WERI-Rb-1 (cell line): ENCODE data around the gene VWF.

ENCODE experiments used
- DNase-seq: peaks from one replicate; pipeline ENCODE4 v3.0.0-alpha.2; 2020
- H3K27ac ChIP-seq: fragments of 250-450 bp; sonication (Bioruptor Pico); 2 replicates; pipeline ENCODE4 v1.5.1; 2020; ENCODE audit warnings: mild to moderate bottlenecking, moderate library complexity
- H3K27me3 ChIP-seq: fragments of 250-450 bp; sonication (Bioruptor Pico); 2 replicates; pipeline ENCODE4 v1.5.1; 2021; ENCODE audit warnings: mild to moderate bottlenecking, low read depth, moderate library complexity; ENCODE audit not compliant: insufficient read depth, severe bottlenecking
- H3K36me3 ChIP-seq: fragments of 250-450 bp; sonication (Bioruptor Pico); 2 replicates; pipeline ENCODE4 v1.5.1; 2020; ENCODE audit warnings: mild to moderate bottlenecking, moderate library complexity
- H3K4me3 ChIP-seq: 2 replicates; pipeline ENCODE4 v1.5.1; 2011; ENCODE audit warnings: low read depth, mild to moderate bottlenecking, control low read depth, low read length
- H3K9me3 ChIP-seq: fragments of 250-450 bp; sonication (Bioruptor Pico); 2 replicates; pipeline ENCODE4 v1.5.1; 2021; ENCODE audit warnings: mild to moderate bottlenecking, moderate library complexity; ENCODE audit not compliant: severe bottlenecking
- TF ChIP-seq, protein P1 (sequence below): IDR thresholded peaks from 2 replicates; pipeline ENCODE4 v1.5.1; 2011; ENCODE audit warnings: low read depth, mild to moderate bottlenecking, control low read depth, inconsistent platforms, low read length

Gene VWF

DNA sequence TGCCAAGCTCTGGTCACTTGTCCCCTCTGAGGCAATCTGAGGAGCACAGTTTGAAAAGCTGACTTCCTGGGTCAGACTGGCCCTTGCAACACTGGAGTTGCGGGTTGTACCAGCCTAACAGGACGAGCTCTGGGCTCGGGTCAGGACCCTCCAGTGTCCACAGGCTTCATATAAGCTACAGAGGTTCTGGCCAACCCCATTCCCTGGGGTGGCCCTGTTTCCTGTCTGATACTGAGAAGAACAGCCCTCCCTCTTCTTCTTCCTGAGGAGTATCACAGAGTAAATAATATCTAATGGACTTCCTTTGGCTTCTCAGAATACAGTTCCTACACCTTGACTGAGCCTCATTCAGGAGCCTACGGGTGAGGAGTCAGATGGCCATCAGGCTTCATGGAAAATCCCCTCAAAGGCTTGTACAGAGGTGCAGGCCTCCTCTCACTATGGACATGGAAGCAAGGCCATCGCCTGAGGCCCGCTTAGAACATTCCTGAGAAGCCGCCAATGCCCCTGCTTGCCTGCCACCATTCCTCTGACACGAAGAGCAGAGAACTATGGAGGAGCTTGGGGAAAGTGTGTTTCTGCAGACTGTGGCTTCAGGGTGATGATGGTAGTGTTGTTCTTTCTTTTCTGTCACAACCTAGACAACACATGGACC, 150.9 kb downstream of the VWF start:
- TF ChIP-seq, protein P1, sequence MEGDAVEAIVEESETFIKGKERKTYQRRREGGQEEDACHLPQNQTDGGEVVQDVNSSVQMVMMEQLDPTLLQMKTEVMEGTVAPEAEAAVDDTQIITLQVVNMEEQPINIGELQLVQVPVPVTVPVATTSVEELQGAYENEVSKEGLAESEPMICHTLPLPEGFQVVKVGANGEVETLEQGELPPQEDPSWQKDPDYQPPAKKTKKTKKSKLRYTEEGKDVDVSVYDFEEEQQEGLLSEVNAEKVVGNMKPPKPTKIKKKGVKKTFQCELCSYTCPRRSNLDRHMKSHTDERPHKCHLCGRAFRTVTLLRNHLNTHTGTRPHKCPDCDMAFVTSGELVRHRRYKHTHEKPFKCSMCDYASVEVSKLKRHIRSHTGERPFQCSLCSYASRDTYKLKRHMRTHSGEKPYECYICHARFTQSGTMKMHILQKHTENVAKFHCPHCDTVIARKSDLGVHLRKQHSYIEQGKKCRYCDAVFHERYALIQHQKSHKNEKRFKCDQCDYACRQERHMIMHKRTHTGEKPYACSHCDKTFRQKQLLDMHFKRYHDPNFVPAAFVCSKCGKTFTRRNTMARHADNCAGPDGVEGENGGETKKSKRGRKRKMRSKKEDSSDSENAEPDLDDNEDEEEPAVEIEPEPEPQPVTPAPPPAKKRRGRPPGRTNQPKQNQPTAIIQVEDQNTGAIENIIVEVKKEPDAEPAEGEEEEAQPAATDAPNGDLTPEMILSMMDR = no peak
- H3K4me3 ChIP-seq = no peak overlapping the region
- no peaks in the 10 kb centered on the region for H3K36me3 ChIP-seq
- no peaks in the 10 kb centered on the region for H3K27me3 ChIP-seq
- H3K27ac ChIP-seq = no peak overlapping the region
- no peak for DNase-seq
- H3K9me3 ChIP-seq = no peaks in the 10 kb centered on the region

DNA sequence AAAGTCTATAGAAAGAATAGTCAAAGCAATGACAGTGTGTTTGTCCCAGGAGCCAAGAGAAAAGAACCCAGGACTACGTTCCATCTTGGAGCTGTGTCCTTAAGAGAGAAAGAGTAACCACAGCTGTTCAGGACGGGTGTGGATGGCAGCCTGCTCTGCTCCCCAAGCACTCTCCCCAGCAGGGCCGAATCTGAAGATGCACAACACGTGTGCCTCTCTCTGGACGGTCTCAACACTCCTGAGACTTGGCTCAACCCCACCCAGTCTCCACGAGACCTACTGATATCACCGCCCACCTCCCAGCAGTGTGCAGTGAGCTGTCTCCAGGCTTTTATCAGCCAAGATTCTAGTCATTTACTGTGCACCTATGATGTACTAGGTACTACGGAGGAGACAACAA, 152.1 kb downstream of the VWF start:
- H3K4me3 ChIP-seq = no peak overlapping the region
- no peak overlapping the region for H3K27ac ChIP-seq
- no peak for DNase-seq
- H3K36me3 ChIP-seq = no peaks in the 10 kb centered on the region
- H3K9me3 ChIP-seq = no peaks in the 10 kb centered on the region
- TF ChIP-seq, protein P1 = no peak
- H3K27me3 ChIP-seq = no peaks in the 10 kb centered on the region

DNA sequence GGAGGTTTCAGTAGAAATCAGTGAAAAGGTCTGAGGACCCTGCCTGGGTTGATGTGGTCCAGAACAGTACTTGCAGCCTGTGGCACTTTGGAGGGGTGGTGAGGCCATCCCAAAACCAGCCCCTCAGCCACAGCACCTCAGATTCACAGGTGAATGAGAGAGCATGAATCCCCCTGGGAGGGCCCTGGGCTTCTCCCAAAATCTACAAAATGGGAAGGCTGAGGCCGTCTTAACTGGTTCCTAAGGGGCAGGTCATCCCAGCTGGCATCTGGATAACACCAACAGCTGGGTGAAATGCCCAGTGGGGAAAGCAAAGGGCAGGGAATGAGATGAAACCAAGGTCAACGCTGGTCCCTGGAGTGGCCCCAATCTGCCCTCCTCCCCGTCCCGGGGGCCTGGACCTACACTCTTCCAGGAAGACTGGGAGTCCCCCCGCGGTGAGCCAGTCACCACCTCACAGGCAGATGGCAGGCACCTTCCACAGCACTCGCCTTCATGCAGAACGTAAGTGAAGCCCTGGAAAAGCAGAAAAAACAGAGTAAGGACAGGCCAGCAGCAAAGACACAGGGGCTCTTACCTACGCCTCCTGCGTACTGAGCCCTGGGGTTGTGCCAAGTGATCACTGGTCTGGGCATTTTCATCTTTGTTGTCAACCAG, 153.1 kb downstream of the VWF start:
- Histone ChIP-seq H3K4me3 (no peak overlapping the region), H3K9me3 (no peaks in the 10 kb centered on the region), H3K27ac (no peak overlapping the region), H3K27me3 (no peaks in the 10 kb centered on the region), H3K36me3 (no peaks in the 10 kb centered on the region)
- no peak for DNase-seq
- TF ChIP-seq, protein P1 = no peak

DNA sequence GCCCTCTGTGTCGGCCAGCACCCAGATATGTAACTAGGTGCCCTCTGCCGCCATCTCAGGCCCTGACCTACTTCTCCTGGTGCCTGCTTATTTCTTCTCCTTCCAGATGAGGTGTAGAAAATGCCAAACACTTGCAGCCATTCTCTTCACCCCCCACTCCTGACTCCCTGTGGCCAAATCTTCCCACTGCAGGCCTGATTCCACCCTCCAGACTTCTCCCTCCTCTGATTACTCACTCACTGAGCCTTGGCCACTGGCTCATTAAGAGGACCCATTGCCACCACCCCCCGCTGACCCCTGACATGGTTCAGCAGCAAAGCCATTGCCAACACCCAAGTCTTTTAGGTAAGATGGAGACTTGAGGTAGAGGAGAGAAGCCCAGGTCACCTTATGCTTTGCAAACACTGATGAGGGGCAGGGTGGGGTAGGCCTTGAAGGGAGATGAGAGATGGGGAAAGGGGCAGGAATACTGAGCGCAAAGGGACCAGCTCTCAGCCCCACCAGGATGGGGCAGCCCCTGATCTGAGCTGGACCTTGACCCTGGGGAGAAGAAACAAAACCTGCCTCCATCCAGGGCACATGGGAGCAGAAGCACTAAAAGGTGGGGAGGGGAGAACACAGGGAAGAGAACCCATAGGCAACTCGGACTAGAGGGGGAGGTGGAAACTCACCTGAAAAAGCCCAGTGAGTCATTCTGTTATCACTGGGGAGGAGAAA, 154.3 kb downstream of the VWF start:
- Histone ChIP-seq H3K27me3 (no peaks in the 10 kb centered on the region), H3K36me3 (no peaks in the 10 kb centered on the region), H3K27ac (no peak overlapping the region), H3K9me3 (no peaks in the 10 kb centered on the region), H3K4me3 (no peak overlapping the region)
- TF ChIP-seq, protein P1 = peak; percentile 29; the same call in 1 of the 2 replicates
- no peak for DNase-seq

DNA sequence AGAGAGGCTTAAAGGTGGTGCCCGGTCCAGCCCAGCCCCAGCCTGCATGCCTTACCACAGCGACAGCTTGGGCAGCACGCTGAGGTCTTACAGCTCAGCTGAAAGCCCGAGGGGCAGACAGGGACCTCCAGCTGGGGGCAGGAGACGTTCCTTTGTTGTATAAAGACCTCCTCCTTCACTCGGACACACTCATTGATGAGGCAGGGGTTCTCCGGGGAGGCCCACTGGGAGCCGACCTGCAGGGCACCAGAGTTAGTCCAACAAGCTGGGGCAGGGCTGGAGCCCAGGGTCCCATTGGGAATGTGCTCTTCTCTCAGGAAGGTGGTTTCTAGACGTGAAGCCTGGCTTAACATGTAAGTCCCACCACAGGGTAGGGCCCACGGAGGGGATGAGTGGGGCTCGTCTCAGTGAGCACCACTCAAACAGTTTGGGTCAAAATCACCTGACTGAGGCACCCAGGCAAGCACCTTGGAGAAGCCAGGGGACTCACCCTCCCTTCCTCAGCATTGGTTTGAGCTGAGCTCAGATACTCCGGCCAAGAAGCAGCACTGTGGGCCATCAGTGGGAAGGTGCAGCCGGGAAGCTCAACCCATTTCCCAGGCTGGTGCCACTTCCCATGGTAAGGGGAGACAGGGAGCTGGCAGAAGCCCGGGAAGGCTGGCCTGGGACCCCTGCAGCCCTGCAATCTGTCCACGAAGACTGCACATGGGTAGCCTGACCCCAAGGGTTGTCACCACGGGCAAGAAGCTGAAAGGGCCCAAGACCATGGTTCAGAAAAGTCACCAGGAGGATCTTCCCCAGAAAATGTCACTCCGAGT, 155.1 kb downstream of the VWF start:
- Histone ChIP-seq H3K27ac (no peak overlapping the region), H3K27me3 (no peaks in the 10 kb centered on the region), H3K9me3 (no peaks in the 10 kb centered on the region), H3K4me3 (no peak overlapping the region), H3K36me3 (no peaks in the 10 kb centered on the region)
- TF ChIP-seq, protein P1 = no peak
- DNase-seq = no peak
